GM21786 (cell line): Measurements from ENCODE around the gene IL18RAP.

Experiments used
- ATAC-seq: cut with Tn5 transposase; IDR thresholded peaks from one replicate; pipeline ENCODE4 v1.9.1; 2021; ENCODE audit not compliant: unreplicated experiment

IL18RAP gene

DNA sequence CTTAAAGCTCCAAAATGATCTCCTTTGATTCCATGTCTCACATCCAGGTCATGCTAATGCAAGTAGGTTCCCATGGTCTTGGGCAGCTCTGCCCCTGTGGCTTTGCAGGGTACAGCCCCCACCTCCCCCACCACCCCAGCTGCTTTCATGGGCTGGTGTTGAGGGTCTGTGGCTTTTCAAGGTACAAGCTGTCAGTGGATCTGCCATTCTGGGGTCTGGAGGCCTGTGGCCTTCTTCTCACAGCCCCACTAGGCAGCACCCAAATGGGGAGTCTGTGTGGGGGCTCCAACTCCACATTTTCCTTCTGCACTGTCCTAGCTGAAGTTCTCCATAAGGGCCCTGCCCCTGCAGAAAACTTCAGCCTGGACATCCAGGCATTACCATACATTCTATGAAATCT, 69.0 kb downstream of the IL18RAP start:
- no peak for ATAC-seq

DNA sequence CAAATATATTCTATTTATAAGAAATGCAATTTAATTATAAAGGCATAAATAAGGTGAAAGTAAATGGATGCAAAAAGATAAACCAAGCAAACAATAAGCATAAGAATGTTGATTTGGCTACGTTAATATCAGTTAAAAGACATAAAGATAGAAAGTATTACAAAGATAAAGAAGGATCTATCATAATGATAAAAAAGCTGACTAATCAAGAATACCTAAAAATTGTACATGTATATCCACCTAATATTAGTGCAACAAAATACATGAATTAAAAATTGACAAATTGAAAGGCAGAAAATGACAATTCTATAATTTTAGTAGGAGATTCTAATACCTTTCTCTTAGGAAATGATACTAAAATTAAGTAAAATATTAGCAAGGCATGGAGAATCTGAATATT, 71.6 kb downstream of the IL18RAP start:
- no peak for ATAC-seq

DNA sequence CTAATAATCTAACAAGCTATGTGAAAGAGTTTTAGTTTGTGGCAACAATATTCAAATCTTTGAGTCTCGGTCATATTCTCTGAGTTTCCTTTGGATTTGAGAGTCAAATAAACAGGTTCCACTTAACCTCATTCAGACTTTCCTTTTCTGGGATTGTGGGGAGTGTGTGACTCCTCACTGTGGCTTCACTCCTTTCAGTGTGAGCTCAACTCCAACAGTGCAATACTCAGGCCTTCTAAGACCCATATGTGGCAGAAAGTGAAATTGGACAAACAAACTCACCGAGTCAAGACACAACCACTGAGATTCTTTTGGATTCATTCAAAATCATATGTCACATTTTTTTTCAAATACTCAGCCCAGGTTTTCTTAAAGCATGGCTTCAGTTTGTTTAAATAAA, 75.5 kb downstream of the IL18RAP start:
- ATAC-seq: no peak

DNA sequence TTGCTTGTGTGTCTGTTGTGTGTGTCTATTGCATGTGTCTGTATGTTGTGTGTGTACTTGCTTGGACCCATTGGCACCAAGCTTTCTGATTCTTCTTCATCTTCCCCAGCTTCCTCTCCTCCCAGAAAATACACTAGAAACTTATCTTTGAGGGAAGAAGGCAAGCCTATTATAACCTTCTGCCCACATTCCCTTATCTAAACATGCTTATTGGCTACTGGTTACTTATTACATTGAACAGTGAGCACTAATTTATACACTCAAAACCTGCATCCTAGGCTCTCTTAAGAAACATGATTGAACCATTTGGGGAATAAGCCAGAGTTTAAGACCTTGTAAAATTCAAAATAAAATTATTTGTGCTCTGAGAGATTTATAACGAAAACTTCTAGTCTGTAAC, 76.6 kb downstream of the IL18RAP start:
- no peak for ATAC-seq
